ENCODE data around the gene PRKN.

DNA sequence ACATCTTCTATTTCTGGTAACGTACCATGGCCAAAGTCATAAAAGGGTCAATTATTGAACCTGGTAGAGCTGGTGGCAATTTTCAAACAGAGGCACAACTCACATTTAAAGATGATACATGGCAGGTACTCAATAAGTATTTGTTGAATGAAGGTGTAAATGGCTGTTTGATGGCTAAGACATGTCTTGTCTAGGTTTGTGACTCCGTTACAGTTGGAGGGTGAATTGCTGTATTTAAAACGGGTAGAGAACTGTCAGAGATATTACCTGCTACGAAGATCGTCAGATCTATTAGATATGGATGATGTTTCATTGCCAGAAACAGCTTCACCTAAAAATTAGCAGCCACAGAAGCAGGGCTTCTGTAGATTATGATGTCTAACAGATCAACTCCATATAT lies 601.9 kb downstream of the PRKN start:
- TF ChIP-seq CTCF (IDR thresholded peaks at IDR 0.05) (no peak), SIN3A (IDR thresholded peaks at IDR 0.05; ENCODE audit: borderline replicate concordance, insufficient read depth, low read depth, low read length) (no peak), TCF7L2 (IDR thresholded peaks at IDR 0.05; ENCODE audit: low read depth, low read length) (no peak), POLR2AphosphoS5 (IDR thresholded peaks at IDR 0.05; ENCODE audit: low read depth, low read length) (no peak)
